ENCODE data around the gene H1-8. TPM values are rescaled to one million over a fixed set of nuclear protein-coding genes. Genes with fewer than 3 reads are reported as not detected.
"Not testable (repeated sequence)": the region's sequence is repeated elsewhere in the genome, so short reads cannot be mapped to it uniquely, and the experiment has no call there.

Gene H1-8, protein sequence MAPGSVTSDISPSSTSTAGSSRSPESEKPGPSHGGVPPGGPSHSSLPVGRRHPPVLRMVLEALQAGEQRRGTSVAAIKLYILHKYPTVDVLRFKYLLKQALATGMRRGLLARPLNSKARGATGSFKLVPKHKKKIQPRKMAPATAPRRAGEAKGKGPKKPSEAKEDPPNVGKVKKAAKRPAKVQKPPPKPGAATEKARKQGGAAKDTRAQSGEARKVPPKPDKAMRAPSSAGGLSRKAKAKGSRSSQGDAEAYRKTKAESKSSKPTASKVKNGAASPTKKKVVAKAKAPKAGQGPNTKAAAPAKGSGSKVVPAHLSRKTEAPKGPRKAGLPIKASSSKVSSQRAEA
- polyA plus RNA-seq = not detected

- peaks cover 0 to 3% (median 0%) of the 10 kb centered on the region in 3 donors for H3K9me3 Mint-ChIP-seq
- peak within 1 kb of the TSS in 1 of 3 donors; percentile 77 for H3K27ac Mint-ChIP-seq
- H3K27me3 Mint-ChIP-seq = no peaks in the 10 kb centered on the region
- H3K4me1 Mint-ChIP-seq = peaks cover 0 to 3% (median 0%) of the 10 kb centered on the region in 3 donors
- no peak within 1 kb of the TSS for H3K4me3 Mint-ChIP-seq
- peaks cover 3% of the 10 kb centered on the region for H3K36me3 Mint-ChIP-seq
Observed at GRCh38 chr3:129543156-129543790, at the start of gene H1-8. TSS of gene H1-8 (plus strand) at chr3:129543175. CDS start at chr3:129543219, 44 bp downstream.

DNA sequence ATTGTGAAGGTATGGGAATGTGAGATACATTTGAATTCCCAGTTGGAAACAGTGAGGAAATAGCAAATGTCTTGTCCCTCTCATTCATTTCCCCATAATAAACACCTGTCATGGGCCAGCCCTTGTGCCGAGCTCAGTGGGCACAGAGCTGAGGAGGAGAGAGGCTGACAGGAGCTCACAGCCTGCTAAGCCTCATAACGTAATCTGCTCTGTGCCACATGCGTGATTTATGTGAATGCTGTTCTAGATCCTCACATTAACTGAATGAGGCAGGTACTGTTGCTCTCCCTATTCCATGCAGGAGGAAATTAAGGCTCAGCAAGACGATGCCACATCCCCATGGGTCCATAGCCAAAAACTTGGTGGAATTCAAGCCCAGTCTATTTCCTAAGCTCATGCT lies 49.8 kb upstream of the H1-8 start:
- H3K4me1 Mint-ChIP-seq = peaks cover 0 to 2% (median 0%) of the 10 kb centered on the region in 3 donors
- H3K4me3 Mint-ChIP-seq = no peak overlapping the region
- H3K36me3 Mint-ChIP-seq = peaks cover 6% of the 10 kb centered on the region
- H3K9me3 Mint-ChIP-seq = no peaks in the 10 kb centered on the region
- H3K27ac Mint-ChIP-seq = no peak overlapping the region
- no peaks in the 10 kb centered on the region for H3K27me3 Mint-ChIP-seq

GRCh38 chr3:129494499-129494898 lies 48.5 kb upstream of the H1-8 start:
- not testable (repeated sequence) for H3K9me3 Mint-ChIP-seq, H3K4me3 Mint-ChIP-seq, H3K4me1 Mint-ChIP-seq, H3K27me3 Mint-ChIP-seq, H3K36me3 Mint-ChIP-seq, H3K27ac Mint-ChIP-seq

DNA sequence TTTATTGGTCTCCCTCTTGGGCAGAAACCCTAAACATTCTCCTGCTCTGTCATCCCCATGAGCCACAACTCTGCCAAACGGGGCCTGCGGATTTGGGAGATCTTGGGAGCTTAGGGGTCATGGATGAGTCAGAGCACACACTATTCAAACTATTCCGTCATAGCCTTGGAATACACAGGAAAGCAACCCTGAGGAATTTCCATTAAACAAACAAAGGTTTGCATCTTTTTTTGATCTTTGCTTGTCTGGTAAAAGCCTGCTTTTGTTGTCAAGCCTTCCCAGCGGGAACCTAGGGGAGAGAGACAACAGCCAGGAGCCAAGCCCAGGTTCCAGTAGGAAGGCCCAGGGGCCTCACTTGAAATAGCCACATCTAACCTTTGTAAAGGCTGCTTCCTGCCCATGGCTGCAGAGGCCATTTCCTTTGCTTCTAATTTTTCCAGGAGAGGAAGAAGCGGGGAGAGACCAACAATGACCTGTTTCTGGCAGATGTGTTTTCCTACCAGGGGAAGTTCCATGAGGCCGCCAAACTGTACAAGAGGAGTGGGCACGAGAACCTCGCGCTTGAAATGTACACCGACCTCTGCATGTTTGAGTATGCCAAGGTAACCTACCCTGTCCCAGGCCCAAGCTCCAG lies 47.9 kb upstream of the H1-8 start:
- not testable (repeated sequence) for H3K27me3 Mint-ChIP-seq, H3K4me3 Mint-ChIP-seq, H3K36me3 Mint-ChIP-seq, H3K4me1 Mint-ChIP-seq, H3K9me3 Mint-ChIP-seq, H3K27ac Mint-ChIP-seq

- not testable (repeated sequence) for H3K9me3 Mint-ChIP-seq, H3K4me1 Mint-ChIP-seq, H3K36me3 Mint-ChIP-seq, H3K27me3 Mint-ChIP-seq, H3K4me3 Mint-ChIP-seq, H3K27ac Mint-ChIP-seq
Observed at GRCh38 chr3:129497876-129498275, 45.1 kb upstream of the H1-8 start.

- not testable (repeated sequence) for H3K9me3 Mint-ChIP-seq, H3K36me3 Mint-ChIP-seq, H3K4me3 Mint-ChIP-seq, H3K4me1 Mint-ChIP-seq, H3K27ac Mint-ChIP-seq, H3K27me3 Mint-ChIP-seq
Observed at GRCh38 chr3:129498603-129499488, 44.1 kb upstream of the H1-8 start.

DNA sequence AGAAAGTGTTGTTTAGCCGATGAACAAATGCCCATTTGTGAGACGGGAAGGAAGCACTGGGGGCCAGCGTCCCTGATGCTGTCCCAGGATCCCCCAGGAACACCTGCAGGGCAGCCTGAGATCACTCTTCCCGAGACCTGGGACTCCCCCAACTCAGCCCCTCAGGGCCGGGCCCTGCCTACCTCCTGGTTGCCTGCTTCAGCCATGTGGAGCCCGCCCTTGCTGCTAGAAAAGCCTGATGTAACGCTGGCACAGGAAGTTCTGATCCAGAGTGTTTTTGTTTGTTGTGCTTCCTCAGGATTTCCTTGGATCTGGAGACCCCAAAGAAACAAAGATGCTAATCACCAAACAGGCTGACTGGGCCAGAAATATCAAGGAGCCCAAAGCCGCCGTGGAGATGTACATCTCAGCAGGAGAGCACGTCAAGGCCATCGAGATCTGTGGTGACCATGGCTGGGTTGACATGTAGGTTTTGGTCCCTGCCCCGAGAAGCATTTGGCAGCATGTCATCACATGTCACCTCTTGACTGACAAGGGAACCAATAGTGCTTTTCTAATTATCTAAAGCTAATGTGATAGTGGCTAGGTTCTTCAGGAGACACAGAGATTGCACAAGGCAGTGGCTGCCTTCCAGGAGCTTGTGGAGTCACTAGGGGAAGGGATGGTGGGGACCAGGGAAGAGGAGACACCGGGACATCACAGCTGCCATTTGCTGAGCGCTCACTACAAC lies 43.2 kb upstream of the H1-8 start:
- H3K9me3 Mint-ChIP-seq, H3K27ac Mint-ChIP-seq, H3K27me3 Mint-ChIP-seq, H3K36me3 Mint-ChIP-seq, H3K4me1 Mint-ChIP-seq, H3K4me3 Mint-ChIP-seq: not testable (repeated sequence)

DNA sequence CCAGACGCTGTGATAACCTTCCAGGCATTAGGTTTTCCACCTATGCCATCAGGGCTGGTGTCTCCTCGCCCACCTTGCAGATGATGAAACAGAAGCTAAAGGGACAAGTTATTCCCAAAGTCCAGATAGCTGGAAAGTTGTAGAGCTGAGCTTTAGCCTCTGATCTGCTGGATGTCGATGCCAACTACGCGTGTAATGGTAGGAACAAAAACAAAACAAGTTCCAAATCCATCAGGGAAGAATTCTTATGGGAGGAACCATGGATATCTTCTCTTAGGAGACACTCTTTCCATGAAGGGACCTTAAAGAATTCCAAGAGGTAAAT lies 42.7 kb upstream of the H1-8 start:
- Mint-ChIP-seq H3K27ac (peak overlapping the region in 1 of 3 donors; percentile 76), H3K27me3 (no peaks in the 10 kb centered on the region), H3K9me3 (no peaks in the 10 kb centered on the region), H3K4me3 (no peak overlapping the region), H3K36me3 (peaks cover 6% of the 10 kb centered on the region), H3K4me1 (no peaks in the 10 kb centered on the region)

DNA sequence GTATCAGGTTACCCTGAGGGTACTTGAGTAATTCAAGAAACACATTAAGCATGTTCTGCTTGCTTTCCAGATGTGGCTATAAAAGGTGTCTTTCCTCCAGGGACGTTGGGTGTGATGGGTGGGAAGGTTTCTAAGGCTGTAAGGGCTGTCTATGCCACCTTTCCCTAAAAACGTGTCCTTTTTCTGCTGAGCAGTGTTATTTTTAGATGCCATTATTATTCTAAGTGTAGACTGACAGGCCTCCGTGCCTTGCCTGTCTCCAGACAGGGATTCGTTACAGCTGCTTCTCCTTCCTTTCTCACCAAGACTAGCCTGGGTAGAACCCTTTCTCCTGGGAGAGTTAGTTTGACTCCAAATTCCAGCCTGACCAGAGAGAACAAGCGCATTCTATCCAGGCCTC lies 41.3 kb upstream of the H1-8 start:
- Mint-ChIP-seq H3K9me3 (no peaks in the 10 kb centered on the region), H3K27ac (no peak overlapping the region), H3K27me3 (no peaks in the 10 kb centered on the region), H3K4me1 (no peaks in the 10 kb centered on the region), H3K4me3 (no peak overlapping the region), H3K36me3 (peaks cover 5% of the 10 kb centered on the region)

GRCh38 chr3:129502641-129503408 lies 40.1 kb upstream of the H1-8 start:
- Mint-ChIP-seq H3K4me1 (no peaks in the 10 kb centered on the region), H3K9me3 (no peaks in the 10 kb centered on the region), H3K27ac (no peak overlapping the region), H3K27me3 (no peaks in the 10 kb centered on the region), H3K4me3 (no peak overlapping the region), H3K36me3 (peaks cover 4% of the 10 kb centered on the region)

DNA sequence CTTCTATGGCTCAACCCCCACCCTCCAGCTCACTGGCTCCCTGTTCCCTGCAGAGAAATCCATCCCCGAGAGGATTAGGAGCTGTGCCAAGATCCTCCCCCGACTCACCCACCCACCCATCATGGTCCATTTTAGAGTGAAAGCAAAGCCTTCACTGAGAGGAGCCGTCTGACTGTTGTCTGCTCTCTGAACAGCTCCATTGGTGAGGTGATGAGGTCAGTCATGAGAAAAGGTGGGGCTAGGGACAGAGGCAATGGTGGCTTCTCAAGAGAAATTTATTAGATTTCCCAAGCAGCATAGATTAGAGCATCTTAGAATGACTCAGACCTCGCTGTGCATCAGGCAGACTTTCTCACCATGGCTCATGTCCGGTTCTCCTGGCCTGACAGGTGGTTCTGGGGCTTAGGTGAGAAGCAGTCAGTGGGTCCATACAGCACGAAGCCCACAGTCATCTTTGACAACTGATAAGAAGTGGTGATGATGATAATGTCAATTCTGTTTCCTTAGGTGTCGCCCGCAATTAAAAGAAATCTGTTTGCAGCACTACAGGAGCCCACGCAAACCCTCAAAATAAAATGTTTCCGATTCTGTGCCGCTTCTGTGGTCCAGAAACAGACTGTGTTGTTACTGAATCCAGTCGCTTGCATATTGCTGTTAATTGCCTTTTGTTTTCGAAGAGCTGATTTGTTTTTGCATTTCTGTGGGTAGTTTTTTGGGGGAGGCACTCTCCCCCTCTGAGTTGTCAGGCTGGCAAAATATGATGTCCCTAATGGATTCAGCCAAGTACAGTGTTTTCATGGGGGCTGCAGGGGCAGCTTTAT lies 39.3 kb upstream of the H1-8 start:
- peaks cover 4% of the 10 kb centered on the region for H3K36me3 Mint-ChIP-seq

GRCh38 chr3:129504471-129505100 lies 38.4 kb upstream of the H1-8 start:
- Mint-ChIP-seq H3K9me3 (no peaks in the 10 kb centered on the region), H3K27ac (no peak overlapping the region), H3K36me3 (peaks cover 4% of the 10 kb centered on the region), H3K27me3 (no peaks in the 10 kb centered on the region), H3K4me3 (no peak overlapping the region), H3K4me1 (no peaks in the 10 kb centered on the region)

More for the DNA sequence above, 39.3 kb upstream of the H1-8 start:
- peak overlapping the region in 1 of 3 donors; percentile 35 for H3K27ac Mint-ChIP-seq
- no peaks in the 10 kb centered on the region for H3K4me1 Mint-ChIP-seq
- H3K27me3 Mint-ChIP-seq = no peaks in the 10 kb centered on the region
- no peak overlapping the region for H3K4me3 Mint-ChIP-seq
- H3K9me3 Mint-ChIP-seq = no peaks in the 10 kb centered on the region

- no peak overlapping the region for H3K4me3 Mint-ChIP-seq
- H3K9me3 Mint-ChIP-seq = no peaks in the 10 kb centered on the region
- no peak overlapping the region for H3K27ac Mint-ChIP-seq
- H3K4me1 Mint-ChIP-seq = no peaks in the 10 kb centered on the region
- no peaks in the 10 kb centered on the region for H3K27me3 Mint-ChIP-seq
- peaks cover 4% of the 10 kb centered on the region for H3K36me3 Mint-ChIP-seq
Observed at GRCh38 chr3:129505341-129505740, 37.6 kb upstream of the H1-8 start.
